Motor neuron (in vitro differentiated cells): ENCODE results near the gene FOXO4. TPM values are rescaled to one million over a fixed set of nuclear protein-coding genes. Genes with fewer than 3 reads are reported as not detected.

Source experiments
- ATAC-seq, 8 experiments: fragments of 200-7000 bp; cut with Tn5 transposase; replicated peaks in 6 of 8; 2 replicates each; pipeline ENCODE4 v1.8.0; 2021; ENCODE audit warnings: mild to moderate bottlenecking in 8 of 8, moderate library complexity in 8 of 8
- H3K27ac ChIP-seq, 2 donors: fragments of 250-450 bp; sonication (Bioruptor Pico); 2 replicates each; pipeline ENCODE4 v1.9.0; 2021; ENCODE audit warnings: antibody characterized with exemption in 2 of 2, mild to moderate bottlenecking in 2 of 2, moderate library complexity in 1 of 2
- H3K4me1 ChIP-seq, 2 donors: fragments of 250-450 bp; sonication (Bioruptor Pico); replicated peaks in 1 of 2; 2 replicates each; pipeline ENCODE4 v1.6.1; 2021; ENCODE audit warnings: antibody characterized with exemption in 2 of 2, mild to moderate bottlenecking in 2 of 2, moderate library complexity in 1 of 2
- H3K4me3 ChIP-seq, 5 donors: fragments of 250-450 bp; sonication (Bioruptor Pico); 2 replicates each; pipeline ENCODE4 v1.9.0; 2021; ENCODE audit warnings: antibody characterized with exemption in 5 of 5, mild to moderate bottlenecking in 5 of 5, moderate library complexity in 4 of 5
- WGBS, 10 experiments: fragments of 450-650 bp; shearing (Covaris generic); methylation state at CpG; one replicate each; pipeline ENCODE4 v1.0.0; 2022; 5-methylcytosine and 5-hydroxymethylcytosine counted together
- in situ Hi-C, 9 experiments: fragments of 400-800 bp; cut with MboI; loops; one replicate each; pipeline ENCODE4 v1.15.0; 2021; ENCODE audit warnings: low sequenced_read_pairs in 9 of 9, low pct_unique_long_range_greater_than_20kb in 2 of 9; ENCODE audit not compliant: unreplicated experiment in 9 of 9
- total RNA-seq, 8 experiments: library from RNA; unstranded; fragments of 300-600 nt; gene quantifications; 2 replicates each; pipeline versions ENCODE4 v1.2.3 to v1.2.4, GENCODE V29; 2022

The FOXO4 gene
- total RNA-seq, 8 experiments from 2014 or later, result 2.8 to 11.9 (median 5.1) TPM

GRCh38 chrX:71082124-71082647, 13.5 kb upstream of the FOXO4 start:
- ATAC-seq, result peak in 1 of 8 experiments; percentile 62
- H3K4me3 ChIP-seq, result no peak overlapping the region
- in situ Hi-C loops, result no loop called here
- no peaks in the 10 kb centered on the region for H3K4me1 ChIP-seq
- H3K27ac ChIP-seq, result no peak overlapping the region
- WGBS, 10 experiments, result 0 to 40% (median 29%) methylated on average over 1 to 5 of the region's 5 CpGs; no CpG with 5 or more reads in 7 of the 10 experiments

DNA sequence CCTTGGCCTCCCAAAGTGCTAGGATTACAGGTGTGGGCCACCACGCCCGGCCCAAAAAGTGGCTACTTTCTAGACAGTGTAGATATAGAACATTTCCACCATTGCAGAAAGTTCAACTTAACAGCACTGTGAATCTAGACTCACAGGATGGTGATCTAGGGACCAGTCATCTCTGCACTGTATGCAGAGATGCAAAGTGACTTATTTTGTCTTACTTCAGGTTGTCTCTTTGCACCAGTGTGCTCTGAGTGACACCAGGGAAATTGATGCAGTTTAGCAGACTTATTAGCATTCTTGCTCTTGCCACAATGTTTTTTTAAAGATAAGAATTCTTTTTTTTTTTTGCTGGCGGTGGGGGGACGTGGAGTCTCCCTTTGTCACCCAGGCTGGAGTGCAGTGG, 12.8 kb upstream of the FOXO4 start:
- no peak overlapping the region for H3K4me3 ChIP-seq
- ATAC-seq, result no peak
- H3K27ac ChIP-seq, result no peak overlapping the region
- in situ Hi-C loops, result no loop called here
- WGBS, 10 experiments, result 57 to 100% methylated on average over 1 to 3 of the region's 4 CpGs; no CpG with 5 or more reads in 8 of the 10 experiments
- H3K4me1 ChIP-seq, result no peaks in the 10 kb centered on the region

DNA sequence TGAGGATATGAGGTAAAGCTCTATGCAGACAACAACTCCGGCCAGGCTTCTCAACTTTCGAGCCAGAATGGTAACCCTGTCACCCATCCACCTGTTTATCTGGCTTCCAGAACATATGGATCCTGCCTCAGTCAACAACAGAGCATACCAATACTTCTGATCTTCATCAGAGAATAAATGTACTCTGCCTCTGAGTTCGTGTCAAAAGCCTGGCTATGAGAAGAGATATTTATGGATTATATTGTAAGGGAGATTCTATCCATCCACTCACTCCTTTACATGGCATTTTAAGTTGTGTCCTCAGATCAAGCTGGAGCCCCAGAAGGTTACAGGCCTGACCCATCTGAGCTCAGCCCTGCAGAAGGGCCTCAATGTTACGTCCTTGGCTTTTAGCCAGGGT, 9.8 kb upstream of the FOXO4 start:
- in situ Hi-C loops, result no loop called here

GRCh38 chrX:71091263-71091662, 4.4 kb upstream of the FOXO4 start:
- Histone ChIP-seq H3K4me1 (no peaks in the 10 kb centered on the region), H3K4me3 (no peak overlapping the region), H3K27ac (no peak overlapping the region)
- ATAC-seq, result no peak
- in situ Hi-C loops, result no loop called here
- WGBS, 10 experiments, result 39 to 100% (median 70%) methylated on average over 1 to 5 of the region's 5 CpGs; no CpG with 5 or more reads in 4 of the 10 experiments

More for the DNA sequence above, 9.8 kb upstream of the FOXO4 start:
- WGBS, 10 experiments, result 0 to 86% (median 51%) methylated on average over 1 to 3 of the region's 4 CpGs; no CpG with 5 or more reads in 7 of the 10 experiments
- no peak overlapping the region for H3K27ac ChIP-seq
- H3K4me3 ChIP-seq, result no peak overlapping the region
- no peak for ATAC-seq
- H3K4me1 ChIP-seq, result no peaks in the 10 kb centered on the region

DNA sequence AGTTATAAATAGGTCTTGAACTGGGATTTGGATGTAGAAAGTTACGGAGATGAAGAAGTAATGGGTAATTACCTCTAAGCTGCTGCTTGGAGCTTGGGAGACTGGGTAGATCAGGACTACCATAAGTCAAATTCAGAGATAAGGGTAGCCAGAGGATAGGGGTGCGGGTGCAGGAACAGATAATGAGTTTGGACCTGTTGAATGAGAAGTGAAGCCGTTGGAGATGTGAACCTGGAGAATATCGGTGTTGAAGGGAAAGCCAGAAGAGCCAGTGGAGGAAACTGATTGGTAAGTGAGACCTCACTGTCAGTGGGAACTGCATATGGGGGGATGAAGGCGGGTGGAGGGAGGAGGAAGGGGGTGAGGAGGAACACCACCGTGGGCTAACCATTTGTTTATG, 618 bp upstream of the FOXO4 start:
- in situ Hi-C loops, result no loop called here
- peak in 5 of 8 experiments; percentile 3 to 28 (median 16) for ATAC-seq
- H3K4me3 ChIP-seq, result peak overlapping the region; percentile 41 to 74 (median 52)
- WGBS, 10 experiments, result 0 to 21% (median 10%) methylated on average over 2 to 3 of the region's 6 CpGs; no CpG with 5 or more reads in 7 of the 10 experiments
- H3K4me1 ChIP-seq, result peaks cover 4 to 9% of the 10 kb centered on the region in 2 donors
- H3K27ac ChIP-seq, result peak overlapping the region; percentile 27 to 50

GRCh38 chrX:71095981-71096759, 519 bp downstream of the FOXO4 start:
- WGBS, 10 experiments, result 0 to 26% (median 7%) methylated on average over 1 to 9 of the region's 46 CpGs; no CpG with 5 or more reads in 6 of the 10 experiments
- H3K4me3 ChIP-seq, result peak overlapping the region; percentile 41 to 74 (median 52)
- H3K4me1 ChIP-seq, result peaks cover 4 to 9% of the 10 kb centered on the region in 2 donors
- in situ Hi-C loops, result no loop called here
- ATAC-seq, result peak; percentile 27 to 64 (median 61)
- H3K27ac ChIP-seq, result no peak overlapping the region

DNA sequence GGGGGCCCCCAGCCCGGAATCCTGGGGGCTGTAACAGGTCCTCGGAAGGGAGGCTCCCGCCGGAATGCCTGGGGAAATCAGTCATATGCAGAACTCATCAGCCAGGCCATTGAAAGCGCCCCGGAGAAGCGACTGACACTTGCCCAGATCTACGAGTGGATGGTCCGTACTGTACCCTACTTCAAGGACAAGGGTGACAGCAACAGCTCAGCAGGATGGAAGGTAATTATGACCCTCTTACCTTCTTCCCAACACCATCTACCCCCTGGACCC, 1.0 kb downstream of the FOXO4 start:
- no CpG with 5 or more reads among the region's 9 CpGs for WGBS, 10 experiments
- Histone ChIP-seq H3K27ac (no peak overlapping the region), H3K4me3 (peak overlapping the region; percentile 41 to 74 (median 52)), H3K4me1 (peaks cover 4 to 9% of the 10 kb centered on the region in 2 donors)
- in situ Hi-C loops, result no loop called here
- peak in 4 of 8 experiments; percentile 7 to 14 (median 10) for ATAC-seq

DNA sequence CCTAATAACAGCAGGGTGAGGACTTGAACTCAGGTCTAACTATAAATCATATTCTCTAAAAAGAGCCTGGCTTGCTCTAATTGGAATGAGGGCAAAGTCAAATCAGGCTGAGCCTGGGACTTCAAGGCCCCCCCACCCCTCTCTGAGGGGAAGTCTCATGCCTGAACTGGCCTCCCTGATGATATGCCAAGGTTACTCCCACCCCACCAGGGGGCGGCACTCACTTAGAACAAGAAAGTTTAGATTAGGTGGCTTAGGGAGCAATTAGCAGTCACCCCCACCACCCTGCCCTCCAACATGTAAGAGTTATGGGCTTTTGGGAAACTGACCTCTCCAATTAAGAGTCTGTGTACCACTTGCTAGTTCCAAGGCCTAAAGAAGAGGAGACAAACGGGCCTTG, 2.7 kb downstream of the FOXO4 start:
- WGBS, 10 experiments, result 20% methylated on average over 1 of the region's 2 CpGs; no CpG with 5 or more reads in 8 of the 10 experiments
- in situ Hi-C loops, result no loop called here
- peaks cover 17 to 20% of the 10 kb centered on the region in 2 donors for H3K4me1 ChIP-seq
- no peak overlapping the region for H3K27ac ChIP-seq
- peak in 1 of 8 experiments; percentile 5 for ATAC-seq
- H3K4me3 ChIP-seq, result no peak overlapping the region

DNA sequence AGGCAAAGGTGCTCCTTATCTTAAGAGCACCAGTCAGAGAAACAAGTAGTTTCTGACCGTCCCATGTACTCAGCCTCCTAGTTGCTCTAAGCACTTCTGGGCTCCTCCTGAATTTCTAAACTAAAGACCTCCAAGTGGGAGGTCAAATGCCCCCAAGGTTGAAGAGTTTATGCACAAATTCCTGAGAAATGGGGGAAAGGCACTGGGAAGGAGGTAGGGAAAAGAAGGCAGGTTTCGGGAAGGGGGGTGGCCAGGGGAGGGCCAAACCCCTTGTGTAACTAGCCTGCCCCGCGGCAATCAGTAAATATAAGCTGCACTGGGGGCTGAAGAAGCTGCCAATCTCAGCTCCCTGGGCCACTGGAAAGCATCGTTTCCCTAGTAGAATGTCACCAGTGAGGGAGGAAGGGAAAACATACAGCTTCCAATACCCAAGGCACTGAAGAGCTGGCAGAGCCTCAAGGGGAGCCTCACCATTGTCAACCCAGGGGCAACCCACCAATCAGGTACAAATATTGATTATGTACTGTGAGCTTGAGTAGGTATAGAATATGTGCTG, 3.4 kb downstream of the FOXO4 start:
- peaks cover 24 to 28% of the 10 kb centered on the region in 2 donors for H3K4me1 ChIP-seq
- no peak overlapping the region for H3K4me3 ChIP-seq
- no peak overlapping the region for H3K27ac ChIP-seq
- ATAC-seq, result no peak
- in situ Hi-C loops, result no loop called here
- WGBS, 10 experiments, result 20 to 25% methylated on average over 1 to 2 of the region's 5 CpGs; no CpG with 5 or more reads in 8 of the 10 experiments

GRCh38 chrX:71099736-71100135, 4.1 kb downstream of the FOXO4 start:
- Histone ChIP-seq H3K4me3 (no peak overlapping the region), H3K4me1 (peaks cover 29 to 34% of the 10 kb centered on the region in 2 donors), H3K27ac (no peak overlapping the region)
- in situ Hi-C loops, result no loop called here
- 20 to 100% (median 45%) methylated on average over 1 to 2 of the region's 4 CpGs; no CpG with 5 or more reads in 7 of the 10 experiments for WGBS, 10 experiments
- ATAC-seq, result no peak

GRCh38 chrX:71100581-71101505, 5.2 kb downstream of the FOXO4 start:
- WGBS, 10 experiments, result 10 to 100% (median 75%) methylated on average over 1 to 6 of the region's 31 CpGs; no CpG with 5 or more reads in 6 of the 10 experiments
- H3K27ac ChIP-seq, result no peak overlapping the region
- no peak overlapping the region for H3K4me3 ChIP-seq
- ATAC-seq, result no peak
- H3K4me1 ChIP-seq, result peaks cover 29 to 34% of the 10 kb centered on the region in 2 donors
- in situ Hi-C loops, result no loop called here

- Histone ChIP-seq H3K4me1 (peaks cover 31% of the 10 kb centered on the region in 2 donors), H3K4me3 (no peak overlapping the region), H3K27ac (peak overlapping the region; percentile 69 to 75)
- WGBS, 10 experiments, result 20 to 80% (median 43%) methylated on average over 1 of the region's 3 CpGs; no CpG with 5 or more reads in 6 of the 10 experiments
- no peak for ATAC-seq
- in situ Hi-C loops, result no loop called here
Measured at GRCh38 chrX:71102292-71102691, 6.6 kb downstream of the FOXO4 start.
